ENCODE data around the gene ZCCHC7.

GRCh38 chr9:37300620-37301019 is 180.2 kb downstream of the ZCCHC7 start:
- TF ChIP-seq CTCF (conservative IDR thresholded peaks at IDR 0.05; ENCODE audit: low read length) (no peak), EZH2phosphoT487 (IDR thresholded peaks at IDR 0.05; ENCODE audit: borderline replicate concordance) (no peak)

Measured in Loucy (cell line).